ENCODE results near the gene SORD.
"Not testable (repeated sequence)": the region's sequence is repeated elsewhere in the genome, so short reads cannot be mapped to it uniquely, and the experiment has no call there.

DNA sequence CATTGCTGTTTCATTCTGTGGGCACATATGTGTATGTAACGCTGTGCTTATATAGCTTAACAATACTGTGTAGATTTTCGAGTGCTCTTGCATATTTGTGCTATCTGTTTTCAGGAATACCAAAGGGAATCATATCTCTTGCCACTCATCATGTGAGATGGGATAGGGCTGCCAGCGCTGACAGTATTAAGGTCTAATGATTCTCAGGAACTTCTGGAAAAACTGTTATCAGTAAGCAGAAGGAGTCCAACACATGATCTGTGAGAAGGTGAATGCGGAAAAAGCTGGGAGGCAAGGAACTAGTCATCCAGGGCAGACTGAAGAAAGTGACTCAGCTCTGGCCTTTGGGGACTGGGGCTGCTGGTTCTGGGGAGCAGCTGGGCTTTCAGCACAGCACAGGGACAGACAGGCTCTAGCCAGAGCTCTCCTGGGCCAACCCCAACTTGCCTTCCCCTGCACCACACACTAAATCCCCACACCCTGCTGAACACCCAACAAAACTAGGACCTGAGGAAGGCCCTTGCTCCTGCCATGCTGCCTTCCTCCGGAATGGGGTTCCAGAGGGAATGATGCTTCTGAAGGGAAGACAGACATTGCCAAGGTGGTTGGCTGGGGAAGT is 56.7 kb downstream of the SORD start:
- TF ChIP-seq POLR2AphosphoS5 (IDR thresholded peaks at IDR 0.05; ENCODE audit: borderline replicate concordance, low read depth, low read length); EZH2 (IDR thresholded peaks at IDR 0.05); FOXP2 (optimal IDR thresholded peaks at IDR 0.05; ENCODE audit: control extremely low read depth, extremely low read length, insufficient read depth): not testable (repeated sequence)

Measured in SK-N-MC (cell line).